HCT116 (cell line): ENCODE data around the gene TRO. TPM values are rescaled to one million over a fixed set of nuclear protein-coding genes. Genes with fewer than 3 reads are reported as not detected.

ENCODE experiments used
- ATAC-seq: fragments of 200-7000 bp; cut with Tn5 transposase; 2 replicates; pipeline ENCODE4 v1.9.1; 2020; ENCODE audit warnings: mild to moderate bottlenecking, moderate library complexity
- BruUV-seq: library from RNA; stranded (reverse); fragments of 400-500 nt; replicated peaks from 2 replicates; lab custom pipeline; 2021; lab: Mats Ljungman, UMichigan
- CTCF ChIA-PET: fragments of 300-600 bp; sonication (Branson Sonifier 250); formaldehyde crosslinking; loops from one replicate; lab custom pipeline; 2021; ENCODE audit warnings: antibody characterized with exemption; lab: Charles Lee
- POLR2A ChIA-PET: fragments of 300-600, 350-600 bp; sonication (Branson Sonifier 250); formaldehyde crosslinking; loops from one replicate; lab custom pipeline; 2021; ENCODE audit warnings: antibody characterized with exemption; lab: Charles Lee
- RAD21 ChIA-PET, 2 experiments: fragments of 300-600 bp; sonication (Branson Sonifier 250); formaldehyde crosslinking; loops; one replicate each; lab custom pipeline; 2023; ENCODE audit warnings: low total read pairs in 2 of 2; ENCODE audit not compliant: uncharacterized antibody in 2 of 2, unreplicated experiment in 2 of 2, low non-redundant PET in 1 of 2; lab: Charles Lee
- DNase-seq: peaks from one replicate; pipeline ENCODE4 v3.0.0-alpha.2; 2010; ENCODE audit warnings: low read depth, low spot score
- H2AFZ ChIP-seq: fragments of 200-600 bp; shearing (Covaris generic), sonication (generic); 2 replicates; pipeline ENCODE4 v1.6.1; 2017; ENCODE audit warnings: low read depth, mixed run types, mixed read lengths, antibody characterized with exemption, low read length; ENCODE audit not compliant: poor library complexity, severe bottlenecking
- H3K27ac ChIP-seq: 2 replicates; pipeline ENCODE4 v1.5.1; 2012; ENCODE audit warnings: low read depth, low read length
- H3K27me3 ChIP-seq: fragments of 200-600 bp; sonication (generic); 2 replicates; pipeline ENCODE4 v1.6.1; 2016; ENCODE audit warnings: mixed run types, low read length, mixed read lengths; ENCODE audit not compliant: insufficient read depth
- H3K36me3 ChIP-seq, 2 experiments: fragments of 200-500 bp in 1 of 2; fragments of 200-600 bp in 1 of 2; sonication (Bioruptor generic) in 1 of 2; sonication (generic) in 1 of 2; 2 replicates each; pipeline versions ENCODE4 v1.5.1 to v1.6.1; 2014 to 2016; ENCODE audit warnings: low read length in 2 of 2, inconsistent platforms in 1 of 2, mixed read lengths in 1 of 2, mixed run types in 1 of 2; ENCODE audit not compliant: insufficient read depth in 2 of 2, control insufficient read depth in 1 of 2
- H3K4me1 ChIP-seq, 2 experiments: fragments of 200-600 bp in 1 of 2; sonication (generic) in 1 of 2; 2 replicates each; pipeline versions ENCODE4 v1.5.1 to v1.6.1; 2012 to 2017; ENCODE audit warnings: low read length in 2 of 2, inconsistent platforms in 1 of 2, mild to moderate bottlenecking in 1 of 2, mixed read lengths in 1 of 2, mixed run types in 1 of 2, moderate library complexity in 1 of 2; ENCODE audit not compliant: insufficient read depth in 2 of 2, control insufficient read depth in 1 of 2
- H3K4me2 ChIP-seq: fragments of 200-600 bp; sonication (generic); 2 replicates; pipeline ENCODE4 v1.6.1; 2017; ENCODE audit warnings: mixed run types, low read length, mixed read lengths
- H3K4me3 ChIP-seq, 2 experiments: fragments of 200-600 bp in 1 of 2; sonication (generic) in 1 of 2; replicated peaks in 1 of 2; 2 replicates each; pipeline ENCODE4 v1.5.1; 2011 to 2016; ENCODE audit warnings: low read length in 2 of 2, control low read depth in 1 of 2, low read depth in 1 of 2, mild to moderate bottlenecking in 1 of 2, mixed read lengths in 1 of 2, mixed run types in 1 of 2
- H3K79me2 ChIP-seq: fragments of 200-600 bp; sonication (generic); 2 replicates; pipeline ENCODE4 v1.6.1; 2017; ENCODE audit warnings: mild to moderate bottlenecking, mixed run types, low read length, moderate library complexity, mixed read lengths; ENCODE audit not compliant: insufficient read depth
- H3K9ac ChIP-seq: fragments of 200-600 bp; sonication (generic); 2 replicates; pipeline ENCODE4 v1.6.1; 2016; ENCODE audit warnings: low read length, mixed read lengths
- H3K9me2 ChIP-seq: fragments of 200-600 bp; sonication (generic), shearing (Covaris generic); 2 replicates; pipeline ENCODE4 v1.6.1; 2017; ENCODE audit warnings: mixed run types, mild to moderate bottlenecking, moderate library complexity; ENCODE audit not compliant: insufficient read depth
- H3K9me3 ChIP-seq, 2 experiments: fragments of 200-500 bp in 1 of 2; fragments of 200-600 bp in 1 of 2; sonication (Bioruptor generic) in 1 of 2; sonication (generic) in 1 of 2; 2 replicates each; pipeline ENCODE4 v1.6.1; 2014 to 2017; ENCODE audit warnings: low read length in 2 of 2, mixed read lengths in 2 of 2, inconsistent platforms in 1 of 2, low read depth in 1 of 2, mild to moderate bottlenecking in 1 of 2, mixed run types in 1 of 2, moderate library complexity in 1 of 2; ENCODE audit not compliant: control insufficient read depth in 1 of 2, insufficient read depth in 1 of 2
- H4K20me1 ChIP-seq: fragments of 200-600 bp; sonication (generic), shearing (Covaris generic); 2 replicates; pipeline ENCODE4 v1.6.1; 2017; ENCODE audit warnings: mixed run types, mild to moderate bottlenecking, moderate library complexity; ENCODE audit not compliant: insufficient read depth
- ATF3 ChIP-seq: IDR thresholded peaks from 2 replicates; pipeline ENCODE4 v1.6.1; 2012
- CBX3 ChIP-seq: IDR thresholded peaks from 2 replicates; pipeline ENCODE4 v1.6.1; 2012; ENCODE audit warnings: low read depth
- CEBPB ChIP-seq: IDR thresholded peaks from 2 replicates; pipeline ENCODE4 v1.6.1; 2012; ENCODE audit warnings: low read depth
- CTCF ChIP-seq, 3 experiments: fragments of 200-600 bp in 1 of 3; sonication (generic) in 1 of 3; IDR thresholded peaks in 2 of 3; conservative IDR thresholded peaks in 1 of 3; 2 replicates each; pipeline ENCODE4 v1.5.1; 2012 to 2017; ENCODE audit warnings: low read depth in 2 of 3, low read length in 2 of 3, antibody characterized with exemption in 1 of 3, borderline replicate concordance in 1 of 3, control low read depth in 1 of 3, mild to moderate bottlenecking in 1 of 3, mixed read lengths in 1 of 3, mixed run types in 1 of 3, moderate library complexity in 1 of 3; ENCODE audit not compliant: insufficient read depth in 1 of 3
- EGR1 ChIP-seq: IDR thresholded peaks from 2 replicates; pipeline ENCODE4 v1.6.1; 2012; ENCODE audit warnings: low read depth
- ELF1 ChIP-seq: IDR thresholded peaks from 2 replicates; pipeline ENCODE4 v1.6.1; 2012; ENCODE audit warnings: low read depth, borderline replicate concordance
- EZH2 ChIP-seq: fragments of 200-600 bp; sonication (generic); IDR thresholded peaks from 2 replicates; pipeline ENCODE4 v1.6.1; 2017; ENCODE audit warnings: antibody characterized with exemption, mixed run types
- EZH2phosphoT487 ChIP-seq: fragments of 200-600 bp; IDR thresholded peaks from 2 replicates; pipeline ENCODE4 v1.6.1; 2018; ENCODE audit warnings: antibody characterized with exemption, borderline replicate concordance
- JUND ChIP-seq: IDR thresholded peaks from 2 replicates; pipeline ENCODE4 v1.6.1; 2012
- POLR2A ChIP-seq: IDR thresholded peaks from 2 replicates; pipeline ENCODE4 v1.7.0; 2011; ENCODE audit warnings: borderline replicate concordance; ENCODE audit not compliant: insufficient read depth, insufficient read length; ENCODE audit errors: extremely low read depth
- POLR2AphosphoS5 ChIP-seq: IDR thresholded peaks from 2 replicates; pipeline ENCODE4 v1.6.1; 2011; ENCODE audit warnings: mild to moderate bottlenecking, low read depth, low read length, moderate library complexity
- RAD21 ChIP-seq: IDR thresholded peaks from 2 replicates; pipeline ENCODE4 v1.6.1; 2012; ENCODE audit warnings: low read depth, mild to moderate bottlenecking
- REST ChIP-seq: IDR thresholded peaks from 2 replicates; pipeline ENCODE4 v1.6.1; 2012; ENCODE audit warnings: low read depth
- SIN3A ChIP-seq: IDR thresholded peaks from 2 replicates; pipeline ENCODE4 v1.6.1; 2012; ENCODE audit warnings: low read depth
- SP1 ChIP-seq: IDR thresholded peaks from 2 replicates; pipeline ENCODE4 v1.6.1; 2012; ENCODE audit warnings: low read depth
- SRF ChIP-seq: IDR thresholded peaks from 2 replicates; pipeline ENCODE4 v1.6.1; 2012; ENCODE audit warnings: low read depth
- TCF7L2 ChIP-seq: IDR thresholded peaks from 2 replicates; pipeline ENCODE4 v1.7.0; 2011; ENCODE audit warnings: borderline replicate concordance, inconsistent platforms; ENCODE audit not compliant: insufficient read depth, insufficient read length; ENCODE audit errors: extremely low read depth
- YY1 ChIP-seq: IDR thresholded peaks from 2 replicates; pipeline ENCODE4 v1.6.1; 2011; ENCODE audit warnings: low read length, low read depth, moderate library complexity, mild to moderate bottlenecking; ENCODE audit not compliant: insufficient replicate concordance; ENCODE audit errors: extremely low read depth
- ZBTB33 ChIP-seq: IDR thresholded peaks from 2 replicates; pipeline ENCODE4 v1.6.1; 2011; ENCODE audit warnings: mild to moderate bottlenecking, low read length, moderate library complexity; ENCODE audit not compliant: insufficient replicate concordance; ENCODE audit errors: extremely low read depth
- ZFX ChIP-seq: fragments of 450-650 bp; IDR thresholded peaks from 2 replicates; pipeline ENCODE4 v1.6.1; 2017
- intact Hi-C: fragments of 100-400 bp; cut with micrococcal nuclease; formaldehyde crosslinking; loops from 2 replicates; pipeline ENCODE4 v1.10.0; 2022
- total RNA-seq: library from RNA; stranded (reverse); gene quantifications from one replicate; pipeline ENCODE4 v1.2.1, GENCODE V29; 2021; ENCODE audit not compliant: unreplicated experiment

Gene TRO
- total RNA-seq, 1 experiment from 2014 or later: 0.25 TPM

- no peak for ATAC-seq
- H3K9me3 ChIP-seq: no peaks in the 10 kb centered on the region
- BruUV-seq: no TSS peak
- H3K9ac ChIP-seq: no peak overlapping the region
- intact Hi-C loops: no loop called here
- ChIA-PET CTCF (no interaction called here), POLR2A (no interaction called here), RAD21 (no interaction called here)
- H2AFZ ChIP-seq: no peak overlapping the region
- DNase-seq: no peak
- no peak overlapping the region for H3K4me3 ChIP-seq
- H3K4me1 ChIP-seq: no peaks in the 10 kb centered on the region
- no peak overlapping the region for H3K4me2 ChIP-seq
- no peaks in the 10 kb centered on the region for H3K36me3 ChIP-seq
- H3K27ac ChIP-seq: no peak overlapping the region
- H3K9me2 ChIP-seq: no peaks in the 10 kb centered on the region
- no peaks in the 10 kb centered on the region for H4K20me1 ChIP-seq
- H3K27me3 ChIP-seq: no peaks in the 10 kb centered on the region
- no peaks in the 10 kb centered on the region for H3K79me2 ChIP-seq
- TF ChIP-seq CBX3: no peak
- TF ChIP-seq ZFX: no peak
- no peak for TF ChIP-seq CTCF (IDR thresholded peaks at IDR 0.05 in 2 of 3, conservative IDR thresholded peaks at IDR 0.05 in 1 of 3; ENCODE audit: borderline replicate concordance in 1 of 3, insufficient read depth in 1 of 3, low read depth in 2 of 3, low read length in 2 of 3)
- TF ChIP-seq SIN3A: no peak
- TF ChIP-seq EZH2phosphoT487: no peak
- TF ChIP-seq TCF7L2: no peak
- no peak for TF ChIP-seq JUND
- no peak for TF ChIP-seq RAD21
- TF ChIP-seq ZBTB33: no peak
- no peak for TF ChIP-seq EZH2
- no peak for TF ChIP-seq POLR2A
- no peak for TF ChIP-seq ELF1
- TF ChIP-seq ATF3: no peak
- TF ChIP-seq YY1: no peak
- TF ChIP-seq CEBPB: no peak
- no peak for TF ChIP-seq EGR1
- no peak for TF ChIP-seq POLR2AphosphoS5
- no peak for TF ChIP-seq SP1
- TF ChIP-seq REST: no peak
- TF ChIP-seq SRF: no peak
Measured at GRCh38 chrX:54931107-54931506, 10.5 kb downstream of the TRO start.
